Esophagus squamous epithelium (tissue), 4 donors: ENCODE measurements around the gene EMP1.

Experiments used
- CTCF ChIP-seq, 6 experiments: fragments of 450-650 bp in 4 of 6; fragments of 200-600 bp in 2 of 6; sonication (generic) in 2 of 6; IDR thresholded peaks; one replicate each; pipeline ENCODE4 v1.5.1; 2016 to 2019; ENCODE audit warnings: antibody characterized with exemption in 6 of 6, mild to moderate bottlenecking in 4 of 6, moderate library complexity in 4 of 6
- POLR2A ChIP-seq, 4 donors: fragments of 450-650 bp; IDR thresholded peaks; one replicate each; pipeline ENCODE4 v1.6.1; 2017; ENCODE audit warnings: antibody characterized with exemption in 4 of 4, mild to moderate bottlenecking in 4 of 4, moderate library complexity in 3 of 4

DNA sequence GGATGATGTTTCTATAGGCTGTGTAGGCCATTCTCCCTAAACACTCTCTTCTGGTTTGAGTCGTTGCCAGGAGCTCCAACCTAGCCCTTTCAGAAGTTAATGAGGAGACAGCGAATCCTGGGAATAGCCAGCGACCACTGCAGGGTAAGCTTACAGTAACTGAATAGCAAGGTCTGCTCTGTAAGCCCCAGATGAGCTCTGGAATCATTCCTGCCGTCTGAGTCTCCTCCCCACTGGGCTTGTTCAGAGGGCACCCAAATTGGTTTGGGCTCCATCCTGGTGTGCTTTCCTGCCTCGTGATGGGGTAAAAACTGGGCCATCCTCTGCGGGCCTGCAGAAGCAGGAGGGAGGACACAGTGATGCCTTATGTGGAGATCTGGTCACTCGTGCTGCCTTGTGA, 43.3 kb upstream of the EMP1 start:
- TF ChIP-seq CTCF (IDR thresholded peaks at IDR 0.05): no peak
- TF ChIP-seq POLR2A (IDR thresholded peaks at IDR 0.05): no peak
